NB4 (cell line): Measurements from ENCODE around the gene ADAMTSL2.

Source experiments
- DNase-seq: peaks from one replicate; pipeline ENCODE4 v3.0.0; 2010; ENCODE audit warnings: low read depth
- H3K4me3 ChIP-seq: one replicate; pipeline ENCODE4 v1.5.1; 2011; ENCODE audit warnings: mild to moderate bottlenecking, low read depth, low read length, moderate library complexity
- CTCF ChIP-seq: IDR thresholded peaks from one replicate; pipeline ENCODE4 v1.5.1; 2012; ENCODE audit warnings: low read depth, low read length
- MAX ChIP-seq: IDR thresholded peaks from 2 replicates; pipeline ENCODE4 v1.6.1; 2011; ENCODE audit warnings: low read depth, low read length
- MYC ChIP-seq: IDR thresholded peaks from 2 replicates; pipeline ENCODE4 v1.6.1; 2011; ENCODE audit warnings: low read depth, low read length
- POLR2A ChIP-seq: IDR thresholded peaks from 2 replicates; pipeline ENCODE4 v1.6.1; 2011; ENCODE audit warnings: mild to moderate bottlenecking; ENCODE audit not compliant: insufficient read length; ENCODE audit errors: extremely low read depth

Gene ADAMTSL2

DNA sequence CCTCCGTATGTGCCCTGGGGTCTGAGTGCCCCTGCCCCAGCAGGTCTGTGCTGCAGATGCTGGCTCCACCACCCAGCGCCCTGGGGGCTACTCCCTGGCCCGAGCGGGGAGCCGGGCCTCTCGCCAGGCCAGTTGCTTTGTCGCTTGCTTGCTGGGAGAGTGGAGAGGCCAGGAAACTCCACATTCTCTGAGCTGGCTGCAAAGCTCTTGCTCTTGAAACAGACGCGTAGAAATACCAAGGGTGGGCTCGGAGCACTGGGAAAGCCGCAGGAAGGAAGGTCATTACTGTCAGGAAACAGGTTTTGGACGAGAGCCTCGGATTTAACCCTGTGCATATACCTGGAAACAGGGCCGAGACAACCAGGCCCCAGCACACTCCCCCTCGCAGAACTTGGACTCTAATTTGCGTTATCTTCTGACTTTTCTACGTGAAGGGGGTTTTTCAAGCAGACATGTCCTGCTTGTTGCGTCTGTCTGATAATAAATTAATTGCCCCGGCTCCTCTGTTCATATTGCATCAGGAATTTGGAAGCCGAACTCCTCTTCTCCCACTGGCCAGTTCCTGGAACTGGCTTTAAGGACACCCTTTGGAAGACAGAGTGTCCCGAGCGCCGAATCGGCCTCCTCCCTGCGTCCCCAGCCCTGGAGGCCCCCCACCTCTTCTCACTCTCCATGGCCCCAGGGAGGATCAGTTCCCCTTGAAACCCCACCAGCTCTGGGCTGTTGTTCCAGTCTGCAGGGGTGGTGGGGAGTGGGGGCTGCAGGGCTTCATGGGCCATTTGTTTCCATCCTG is 11.2 kb downstream of the ADAMTSL2 start:
- H3K4me3 ChIP-seq: no peak overlapping the region
- no peak for DNase-seq
- TF ChIP-seq MYC (no peak), POLR2A (no peak), MAX (no peak), CTCF (no peak)

GRCh38 chr9:133546287-133546680 is 11.8 kb downstream of the ADAMTSL2 start:
- no peak for DNase-seq
- H3K4me3 ChIP-seq: no peak overlapping the region
- TF ChIP-seq MAX (no peak), CTCF (no peak), MYC (no peak), POLR2A (no peak)

DNA sequence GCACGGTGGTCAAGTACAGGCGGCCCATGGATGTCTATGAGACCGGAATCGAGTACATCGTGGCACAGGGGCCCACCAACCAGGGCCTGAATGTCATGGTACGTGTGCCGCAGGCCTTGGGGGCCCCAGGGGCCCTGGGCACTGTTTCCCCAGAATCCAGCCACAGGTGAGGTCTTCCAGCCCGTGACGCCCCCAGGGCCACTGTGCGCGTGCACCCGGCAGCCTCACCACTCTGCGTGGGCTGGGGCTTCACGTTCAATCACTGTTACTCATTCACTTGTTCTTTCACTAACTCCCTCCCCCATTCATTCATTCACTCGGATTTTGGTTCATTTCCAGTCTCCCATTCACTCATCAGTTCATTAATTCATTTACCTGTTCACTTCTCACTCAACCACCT is 12.6 kb downstream of the ADAMTSL2 start:
- no peak for TF ChIP-seq POLR2A
- TF ChIP-seq MAX: no peak
- TF ChIP-seq MYC: no peak
- no peak for TF ChIP-seq CTCF
- no peak for DNase-seq
- H3K4me3 ChIP-seq: no peak overlapping the region

DNA sequence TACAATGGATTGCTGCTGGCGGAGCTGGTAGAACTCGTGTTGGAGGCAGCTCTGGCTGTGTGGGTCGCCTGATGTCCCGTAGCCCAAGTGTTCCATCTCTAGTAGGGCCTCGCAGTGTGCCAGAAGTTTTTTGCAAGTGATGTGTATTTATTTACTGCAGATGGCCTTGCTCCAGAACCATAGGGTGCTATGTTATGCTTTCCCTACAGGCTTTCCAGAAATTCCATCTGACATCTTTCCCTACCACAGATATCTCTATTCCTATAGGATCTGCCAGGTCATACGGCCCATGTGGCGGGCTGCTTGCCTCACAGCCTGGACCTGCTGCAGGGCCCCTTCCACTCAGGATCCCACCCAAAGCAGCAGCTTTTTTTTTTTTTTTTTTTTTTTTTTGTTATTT is 16.9 kb downstream of the ADAMTSL2 start:
- H3K4me3 ChIP-seq: no peak overlapping the region
- DNase-seq: no peak
- TF ChIP-seq CTCF: no peak

DNA sequence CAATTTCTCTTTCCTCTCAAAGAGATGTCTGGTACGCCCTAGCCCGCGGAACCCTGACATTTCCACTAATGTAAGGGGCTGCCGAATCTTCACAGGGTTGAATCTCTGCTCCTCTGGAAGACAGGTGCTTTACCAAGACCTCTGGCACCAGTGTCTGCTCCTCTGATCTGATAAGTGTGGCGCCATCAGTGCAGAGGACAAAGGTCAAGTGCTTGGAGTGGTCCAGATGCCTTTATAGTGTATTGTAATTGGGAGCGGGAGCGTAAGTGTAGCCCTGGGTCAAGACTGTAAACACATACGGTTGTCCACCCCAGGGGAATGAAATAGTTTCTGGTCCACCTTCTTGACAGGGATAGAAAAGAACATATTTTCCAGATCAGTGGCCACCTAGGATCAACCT is 17.7 kb downstream of the ADAMTSL2 start:
- no peak for DNase-seq
- no peak for TF ChIP-seq MYC
- no peak for TF ChIP-seq CTCF
- TF ChIP-seq POLR2A: no peak
- no peak for TF ChIP-seq MAX
- H3K4me3 ChIP-seq: no peak overlapping the region

- TF ChIP-seq CTCF (no peak), MYC (no peak), POLR2A (no peak), MAX (no peak)
- DNase-seq: no peak
- no peak overlapping the region for H3K4me3 ChIP-seq
These were observed 18.6 kb downstream of the ADAMTSL2 start for GRCh38 chr9:133553123-133553522.
